Measurements from ENCODE around the gene BRD9. TPM values are rescaled to one million over a fixed set of nuclear protein-coding genes. Genes with fewer than 3 reads are reported as not detected.

BRD9 gene
- total RNA-seq, 1 experiment from 2014 or later, result 48.9 TPM

DNA sequence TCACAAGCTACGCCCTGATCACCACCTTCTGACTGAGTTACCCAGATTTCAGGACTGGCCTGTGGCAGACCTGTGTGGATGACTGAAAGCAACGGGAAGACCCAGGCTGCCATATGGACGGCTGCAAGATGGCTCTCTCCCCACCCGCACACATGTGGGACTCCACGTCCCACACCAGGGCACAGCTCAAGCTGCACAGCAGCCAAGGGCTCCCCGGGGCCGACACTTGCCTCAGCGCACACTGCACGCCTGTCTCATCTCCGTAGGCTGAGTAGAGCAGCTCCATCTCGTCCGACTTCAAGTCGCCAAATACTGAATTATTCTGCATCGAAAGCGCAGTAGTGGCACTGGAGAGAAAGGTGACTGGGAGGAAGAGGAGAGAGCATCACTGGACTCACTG lies 14.5 kb downstream of the BRD9 start:
- H3K4me1 Mint-ChIP-seq (ENCODE audit: insufficient read depth, unreplicated experiment), result no peaks in the 10 kb centered on the region
- no peak for DNase-seq (ENCODE audit: unreplicated experiment)
- intact Hi-C loops (cut with micrococcal nuclease), result no loop called here
- H3K36me3 Mint-ChIP-seq (ENCODE audit: insufficient read depth, unreplicated experiment), result peaks cover 72% of the 10 kb centered on the region
- ChIA-PET CTCF (no interaction called here), POLR2A (interaction anchor here (0.5 kb wide), 1 partner anchor 14 kb away, joined by 4 read pairs; the partner anchor contains the start of genes BRD9 and TRIP13)
- no peak for TF ChIP-seq CTCF (IDR thresholded peaks at IDR 0.05; ENCODE audit: unreplicated experiment)
- BruUV-seq (replicated peaks), result no TSS peak
- no peak overlapping the region for H3K4me3 Mint-ChIP-seq (ENCODE audit: unreplicated experiment)
- H3K9me3 Mint-ChIP-seq (ENCODE audit: unreplicated experiment), result peaks cover 5% of the 10 kb centered on the region
- H3K27ac Mint-ChIP-seq (ENCODE audit: low read depth, unreplicated experiment), result no peak overlapping the region
- no peaks in the 10 kb centered on the region for H3K27me3 Mint-ChIP-seq (ENCODE audit: insufficient read depth, unreplicated experiment)

- no peak for TF ChIP-seq CTCF (IDR thresholded peaks at IDR 0.05; ENCODE audit: unreplicated experiment)
- Mint-ChIP-seq H3K9me3 (ENCODE audit: unreplicated experiment) (no peaks in the 10 kb centered on the region), H3K4me3 (ENCODE audit: unreplicated experiment) (no peak overlapping the region), H3K4me1 (ENCODE audit: insufficient read depth, unreplicated experiment) (no peaks in the 10 kb centered on the region), H3K27me3 (ENCODE audit: insufficient read depth, unreplicated experiment) (no peaks in the 10 kb centered on the region), H3K36me3 (ENCODE audit: insufficient read depth, unreplicated experiment) (peaks cover 67% of the 10 kb centered on the region), H3K27ac (ENCODE audit: low read depth, unreplicated experiment) (no peak overlapping the region)
- ChIA-PET CTCF (interaction anchor here (0.9 kb wide), 1 partner anchor 205 kb away, joined by 3 read pairs; no protein-coding TSS in a partner anchor), POLR2A (no interaction called here)
- DNase-seq (ENCODE audit: unreplicated experiment), result no peak
- BruUV-seq (replicated peaks), result no TSS peak
- intact Hi-C loops (cut with micrococcal nuclease), result no loop called here
Measured at GRCh38 chr5:876398-877365, 15.9 kb downstream of the BRD9 start.

DNA sequence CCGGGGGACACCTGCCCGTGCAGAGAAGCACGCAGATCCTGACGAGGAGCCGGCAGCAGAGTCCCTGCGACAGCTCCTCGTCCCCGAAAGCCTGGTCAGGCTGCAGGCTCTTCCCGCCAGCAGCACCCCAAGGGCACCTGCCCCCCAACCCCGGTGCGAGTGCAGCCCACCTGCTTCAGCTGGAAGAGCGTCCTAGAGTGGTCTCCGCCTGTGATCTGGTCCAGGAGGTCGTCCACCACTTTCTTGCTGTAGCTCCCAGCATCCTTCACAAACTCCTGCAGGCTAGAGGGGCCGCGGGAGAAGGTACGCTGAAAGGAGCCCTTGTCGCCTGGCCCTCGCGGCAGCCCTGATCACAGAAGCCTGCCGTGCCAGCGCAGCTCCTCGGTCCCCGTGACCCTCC lies 16.7 kb downstream of the BRD9 start:
- Mint-ChIP-seq H3K36me3 (ENCODE audit: insufficient read depth, unreplicated experiment) (peaks cover 67% of the 10 kb centered on the region), H3K27me3 (ENCODE audit: insufficient read depth, unreplicated experiment) (no peaks in the 10 kb centered on the region), H3K4me3 (ENCODE audit: unreplicated experiment) (no peak overlapping the region), H3K9me3 (ENCODE audit: unreplicated experiment) (no peaks in the 10 kb centered on the region), H3K4me1 (ENCODE audit: insufficient read depth, unreplicated experiment) (no peaks in the 10 kb centered on the region), H3K27ac (ENCODE audit: low read depth, unreplicated experiment) (no peak overlapping the region)
- CTCF ChIA-PET, result interaction anchor here (0.6 to 0.9 kb wide), 3 partner anchors 191 to 441 kb away, joined by 3 to 4 read pairs (median 3); no protein-coding TSS in a partner anchor
- DNase-seq (ENCODE audit: unreplicated experiment), result no peak
- no TSS peak for BruUV-seq (replicated peaks)
- no peak for TF ChIP-seq CTCF (IDR thresholded peaks at IDR 0.05; ENCODE audit: unreplicated experiment)
- POLR2A ChIA-PET, result no interaction called here
- intact Hi-C loops (cut with micrococcal nuclease), result no loop called here

GRCh38 chr5:873328-873727 lies 19.3 kb downstream of the BRD9 start:
- intact Hi-C loops (cut with micrococcal nuclease), result no loop called here
- ChIA-PET POLR2A (no interaction called here), CTCF (no interaction called here)
- Mint-ChIP-seq H3K36me3 (ENCODE audit: insufficient read depth, unreplicated experiment) (peaks cover 80% of the 10 kb centered on the region), H3K27me3 (ENCODE audit: insufficient read depth, unreplicated experiment) (no peaks in the 10 kb centered on the region), H3K4me3 (ENCODE audit: unreplicated experiment) (no peak overlapping the region), H3K9me3 (ENCODE audit: unreplicated experiment) (no peaks in the 10 kb centered on the region), H3K27ac (ENCODE audit: low read depth, unreplicated experiment) (no peak overlapping the region), H3K4me1 (ENCODE audit: insufficient read depth, unreplicated experiment) (no peaks in the 10 kb centered on the region)
- no peak for TF ChIP-seq CTCF (IDR thresholded peaks at IDR 0.05; ENCODE audit: unreplicated experiment)
- DNase-seq (ENCODE audit: unreplicated experiment), result no peak
- no TSS peak for BruUV-seq (replicated peaks)
